Uterus (tissue), 4 donors: ENCODE data around the gene LHFPL6. TPM values are rescaled to one million over a fixed set of nuclear protein-coding genes. Genes with fewer than 3 reads are reported as not detected.

Source experiments
- DNase-seq, 2 donors: peaks; one replicate each; pipeline ENCODE4 v3.0.0-alpha.2; 2019 to 2020
- H3K27ac ChIP-seq, 2 donors: fragments of 200-600 bp; sonication (generic); 1 replicate in 1 of 2; 2 replicates in 1 of 2; pipeline ENCODE4 v1.5.1; 2016 to 2018
- H3K27me3 ChIP-seq, 2 donors: fragments of 200-600 bp; sonication (generic); one replicate each; pipeline ENCODE4 v1.5.1; 2018 to 2019; ENCODE audit warnings: control low read depth in 1 of 2
- H3K36me3 ChIP-seq, 2 donors: fragments of 200-600 bp; sonication (generic); one replicate each; pipeline ENCODE4 v1.5.1; 2019; ENCODE audit warnings: control low read depth in 1 of 2
- H3K4me1 ChIP-seq, 2 donors: fragments of 200-600 bp; sonication (generic); one replicate each; pipeline ENCODE4 v1.5.1; 2018 to 2019; ENCODE audit warnings: control low read depth in 1 of 2
- H3K4me3 ChIP-seq, 2 donors: fragments of 200-600 bp; sonication (generic); 1 replicate in 1 of 2; 2 replicates in 1 of 2; pipeline ENCODE4 v1.5.1; 2018 to 2019; ENCODE audit warnings: mild to moderate bottlenecking in 1 of 2
- H3K9me3 ChIP-seq, 2 donors: fragments of 200-600 bp; sonication (generic); one replicate each; pipeline ENCODE4 v1.5.1; 2019; ENCODE audit warnings: control low read depth in 1 of 2
- CTCF ChIP-seq, 4 experiments: fragments of 200-600 bp in 2 of 4; fragments of 450-650 bp in 2 of 4; sonication (generic) in 2 of 4; IDR thresholded peaks; one replicate each; pipeline ENCODE4 v1.5.1; 2016 to 2019; ENCODE audit warnings: antibody characterized with exemption in 4 of 4, mild to moderate bottlenecking in 2 of 4, moderate library complexity in 1 of 4
- POLR2A ChIP-seq, 2 donors: fragments of 450-650 bp; IDR thresholded peaks; one replicate each; pipeline ENCODE4 v1.6.1; 2016; ENCODE audit warnings: antibody characterized with exemption in 2 of 2, mild to moderate bottlenecking in 1 of 2, moderate library complexity in 1 of 2
- intact Hi-C: fragments of 100-400 bp; cut with DNase I; formaldehyde crosslinking; loops from one replicate; pipeline ENCODE4 v1.15.1; 2023; ENCODE audit warnings: low total_unique reads
- total RNA-seq, 4 donors: library from RNA; depleted of rRNA in 3 of 4; stranded (reverse); fragments of >200 nt in 3 of 4; gene quantifications; one replicate each; pipeline versions ENCODE4 v1.1.0 to v1.2.4, GENCODE V29; 2014 to 2023
- donor health status: DM: yes; HTN: yes; CAD: no.

Gene LHFPL6
- total RNA-seq, 4 donors from 2014 or later, result 37.9 to 105 (median 86.8) TPM

- no peak overlapping the region for H3K27ac ChIP-seq
- no peak for DNase-seq
- no peaks in the 10 kb centered on the region for H3K27me3 ChIP-seq
- no peak overlapping the region for H3K4me3 ChIP-seq
- intact Hi-C loops, result no loop called here
- no peaks in the 10 kb centered on the region for H3K36me3 ChIP-seq
- H3K4me1 ChIP-seq, result peaks cover 0 to 2% of the 10 kb centered on the region in 2 donors
- TF ChIP-seq POLR2A (IDR thresholded peaks at IDR 0.05), result no peak
- TF ChIP-seq CTCF (IDR thresholded peaks at IDR 0.05), result no peak
- no peaks in the 10 kb centered on the region for H3K9me3 ChIP-seq
Measured at GRCh38 chr13:39483326-39483725, 119.7 kb downstream of the LHFPL6 start.

- H3K9me3 ChIP-seq, result no peaks in the 10 kb centered on the region
- intact Hi-C loops, result no loop called here
- DNase-seq, result no peak
- H3K27ac ChIP-seq, result no peak overlapping the region
- no peak for TF ChIP-seq POLR2A (IDR thresholded peaks at IDR 0.05)
- TF ChIP-seq CTCF (IDR thresholded peaks at IDR 0.05), result no peak
- H3K4me3 ChIP-seq, result no peak overlapping the region
- peaks cover 0 to 6% of the 10 kb centered on the region in 2 donors for H3K4me1 ChIP-seq
- no peaks in the 10 kb centered on the region for H3K27me3 ChIP-seq
- H3K36me3 ChIP-seq, result no peaks in the 10 kb centered on the region
Measured at GRCh38 chr13:39481491-39481890, 121.5 kb downstream of the LHFPL6 start.

- no peak overlapping the region for H3K4me3 ChIP-seq
- no peaks in the 10 kb centered on the region for H3K9me3 ChIP-seq
- no peaks in the 10 kb centered on the region for H3K36me3 ChIP-seq
- no peak overlapping the region for H3K27ac ChIP-seq
- TF ChIP-seq POLR2A (IDR thresholded peaks at IDR 0.05) (no peak), CTCF (IDR thresholded peaks at IDR 0.05) (no peak)
- no peaks in the 10 kb centered on the region for H3K27me3 ChIP-seq
- intact Hi-C loops, result no loop called here
- H3K4me1 ChIP-seq, result peaks cover 0 to 6% of the 10 kb centered on the region in 2 donors
- DNase-seq, result no peak
Measured at GRCh38 chr13:39474600-39474999, 128.4 kb downstream of the LHFPL6 start.

- intact Hi-C loops, result no loop called here
- Histone ChIP-seq H3K4me3 (no peak overlapping the region), H3K36me3 (no peaks in the 10 kb centered on the region), H3K27me3 (no peaks in the 10 kb centered on the region), H3K9me3 (no peaks in the 10 kb centered on the region), H3K4me1 (no peaks in the 10 kb centered on the region), H3K27ac (no peak overlapping the region)
- no peak for DNase-seq
- TF ChIP-seq POLR2A (IDR thresholded peaks at IDR 0.05) (no peak), CTCF (IDR thresholded peaks at IDR 0.05) (no peak)
Measured at GRCh38 chr13:39469676-39470075, 133.3 kb downstream of the LHFPL6 start.

GRCh38 chr13:39468306-39468705 is 134.7 kb downstream of the LHFPL6 start:
- H3K27ac ChIP-seq, result no peak overlapping the region
- no peak for DNase-seq
- intact Hi-C loops, result no loop called here
- H3K9me3 ChIP-seq, result no peaks in the 10 kb centered on the region
- H3K36me3 ChIP-seq, result no peaks in the 10 kb centered on the region
- H3K4me1 ChIP-seq, result no peaks in the 10 kb centered on the region
- TF ChIP-seq CTCF (IDR thresholded peaks at IDR 0.05) (no peak), POLR2A (IDR thresholded peaks at IDR 0.05) (no peak)
- H3K27me3 ChIP-seq, result no peaks in the 10 kb centered on the region
- no peak overlapping the region for H3K4me3 ChIP-seq
